Neural cell (in vitro differentiated cells): ENCODE results near the gene NTN4. TPM values are rescaled to one million over a fixed set of nuclear protein-coding genes. Genes with fewer than 3 reads are reported as not detected.

Experiments
- H2AFZ ChIP-seq: fragments of 200-600, 300-800 bp; sonication (generic), shearing (Covaris generic); 2 replicates; pipeline ENCODE4 v1.6.0; 2014; ENCODE audit warnings: low read depth, mild to moderate bottlenecking, antibody characterized with exemption, low read length, moderate library complexity
- H3F3A ChIP-seq: fragments of 200-600 bp; shearing (Covaris generic); 2 replicates; pipeline ENCODE4 v1.6.1; 2016; ENCODE audit warnings: mild to moderate bottlenecking, moderate library complexity, mixed read lengths, antibody characterized with exemption, low read length; ENCODE audit not compliant: insufficient read depth, poor library complexity, severe bottlenecking
- H3K27ac ChIP-seq: fragments of 200-600, 300-800 bp; sonication (generic), shearing (Covaris generic); 2 replicates; pipeline ENCODE4 v1.5.1; 2014; ENCODE audit warnings: mild to moderate bottlenecking, low read length, moderate library complexity
- H3K27me3 ChIP-seq: fragments of 300-800, 200-600 bp; sonication (generic), shearing (Covaris generic); 2 replicates; pipeline ENCODE4 v1.6.0; 2014; ENCODE audit warnings: mild to moderate bottlenecking, low read depth, low read length, moderate library complexity; ENCODE audit not compliant: insufficient read depth
- H3K36me3 ChIP-seq: fragments of 300-800, 200-600 bp; sonication (generic), shearing (Covaris generic); 2 replicates; pipeline ENCODE4 v1.5.1; 2014; ENCODE audit warnings: mild to moderate bottlenecking, antibody characterized with exemption, low read length, moderate library complexity; ENCODE audit not compliant: insufficient read depth
- H3K4me2 ChIP-seq: fragments of 300-800, 200-600 bp; sonication (generic), shearing (Covaris generic); 2 replicates; pipeline ENCODE4 v1.6.0; 2014; ENCODE audit warnings: mild to moderate bottlenecking, low read length
- H3K4me3 ChIP-seq: fragments of 300-800, 200-600 bp; sonication (generic), shearing (Covaris generic); 2 replicates; pipeline ENCODE4 v1.5.1; 2014; ENCODE audit warnings: mild to moderate bottlenecking, low read length, moderate library complexity
- H3K79me2 ChIP-seq: fragments of 200-600 bp; shearing (Covaris generic); replicated peaks from 2 replicates; pipeline ENCODE4 v1.6.0; 2014; ENCODE audit warnings: mild to moderate bottlenecking, low read length, moderate library complexity; ENCODE audit not compliant: insufficient read depth
- H3K9ac ChIP-seq: fragments of 300-800, 200-600 bp; sonication (generic), shearing (Covaris generic); 2 replicates; pipeline ENCODE4 v1.6.1; 2016; ENCODE audit warnings: mild to moderate bottlenecking, low read length, mixed read lengths
- H3K9me2 ChIP-seq: fragments of 200-600 bp; shearing (Covaris generic); 2 replicates; pipeline ENCODE4 v1.6.1; 2016; ENCODE audit warnings: mild to moderate bottlenecking, low read length, mixed read lengths; ENCODE audit not compliant: insufficient read depth
- H3K9me3 ChIP-seq: fragments of 200-600, 300-800 bp; sonication (generic), shearing (Covaris generic); 2 replicates; pipeline ENCODE4 v1.6.1; 2016; ENCODE audit warnings: mild to moderate bottlenecking, mixed run types, low read length, moderate library complexity, mixed read lengths
- H4K20me1 ChIP-seq: fragments of 200-600 bp; shearing (Covaris generic); 2 replicates; pipeline ENCODE4 v1.6.1; 2016; ENCODE audit warnings: mild to moderate bottlenecking, mixed run types; ENCODE audit not compliant: insufficient read depth
- EP300 ChIP-seq: fragments of 450-650 bp; conservative IDR thresholded peaks from 2 replicates; pipeline ENCODE4 v1.6.1; 2014; ENCODE audit warnings: antibody characterized with exemption, mild to moderate bottlenecking, moderate library complexity; ENCODE audit not compliant: poor library complexity, severe bottlenecking
- EZH2 ChIP-seq: fragments of 200-600, 300-800 bp; shearing (Covaris generic), sonication (generic); IDR thresholded peaks from 2 replicates; pipeline ENCODE4 v1.6.1; 2014; ENCODE audit warnings: antibody characterized with exemption, low read length, borderline replicate concordance, mild to moderate bottlenecking; ENCODE audit not compliant: insufficient read depth, poor library complexity, severe bottlenecking
- MXI1 ChIP-seq: fragments of 450-650 bp; conservative IDR thresholded peaks from 2 replicates; pipeline ENCODE4 v1.6.1; 2014; ENCODE audit warnings: antibody characterized with exemption, mild to moderate bottlenecking; ENCODE audit not compliant: poor library complexity, severe bottlenecking
- POLR2AphosphoS5 ChIP-seq: IDR thresholded peaks from 2 replicates; pipeline ENCODE4 v1.6.1; 2012
- RAD21 ChIP-seq: fragments of 450-650 bp; conservative IDR thresholded peaks from 2 replicates; pipeline ENCODE4 v1.6.1; 2014; ENCODE audit warnings: antibody characterized with exemption, mild to moderate bottlenecking, moderate library complexity
- REST ChIP-seq: IDR thresholded peaks from 2 replicates; pipeline ENCODE4 v1.6.1; 2012; ENCODE audit warnings: borderline replicate concordance
- SMC3 ChIP-seq: fragments of 450-650 bp; conservative IDR thresholded peaks from 2 replicates; pipeline ENCODE4 v1.6.1; 2014; ENCODE audit warnings: antibody characterized with exemption, mild to moderate bottlenecking, moderate library complexity; ENCODE audit not compliant: poor library complexity
- TAF1 ChIP-seq: IDR thresholded peaks from 2 replicates; pipeline ENCODE4 v1.6.1; 2012; ENCODE audit warnings: low read depth
- polyA plus RNA-seq: library from polyadenylated mRNA; depleted of rRNA; stranded (reverse); fragments of >200 nt; gene quantifications from 2 replicates; pipeline ENCODE4 v1.2.3, GENCODE V29; 2014
- TF ChIP-seq, protein P1 (sequence below): fragments of 450-650 bp; IDR thresholded peaks from 2 replicates; pipeline ENCODE4 v1.5.1; 2014; ENCODE audit warnings: antibody characterized with exemption, mild to moderate bottlenecking, moderate library complexity; ENCODE audit not compliant: poor library complexity, severe bottlenecking

The NTN4 gene
- polyA plus RNA-seq, 1 donor from 2014 or later: 12.4 TPM

DNA sequence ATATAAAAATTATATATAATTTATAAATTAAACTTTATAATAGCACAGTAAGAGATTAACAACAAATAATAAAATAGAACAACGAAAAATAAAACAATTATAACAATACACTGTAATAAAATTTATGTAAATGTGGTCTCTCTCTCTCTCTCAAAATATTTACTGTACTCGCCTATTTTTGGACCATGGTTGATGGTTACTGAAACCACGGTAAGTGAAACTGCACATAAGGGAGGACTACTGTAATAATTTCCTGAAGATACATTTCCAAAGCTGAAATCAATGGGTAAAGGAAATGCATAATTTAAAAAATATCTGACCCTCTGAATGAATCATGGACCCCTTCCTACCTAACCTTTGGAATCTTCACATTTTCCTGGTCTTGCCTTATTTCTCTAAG lies 48.9 kb downstream of the NTN4 start:
- Histone ChIP-seq H3K4me3 (no peak overlapping the region), H3K79me2 (no peaks in the 10 kb centered on the region), H3F3A (no peaks in the 10 kb centered on the region), H3K9me3 (no peaks in the 10 kb centered on the region), H3K9ac (no peak overlapping the region), H3K27me3 (no peaks in the 10 kb centered on the region), H3K36me3 (no peaks in the 10 kb centered on the region), H4K20me1 (no peaks in the 10 kb centered on the region), H3K4me2 (no peak overlapping the region), H2AFZ (no peak overlapping the region), H3K27ac (no peak overlapping the region), H3K9me2 (no peaks in the 10 kb centered on the region)
- TF ChIP-seq POLR2AphosphoS5: no peak
- no peak for TF ChIP-seq MXI1
- TF ChIP-seq SMC3: no peak
- TF ChIP-seq TAF1: no peak
- no peak for TF ChIP-seq REST
- TF ChIP-seq RAD21: no peak
- TF ChIP-seq, protein P1, sequence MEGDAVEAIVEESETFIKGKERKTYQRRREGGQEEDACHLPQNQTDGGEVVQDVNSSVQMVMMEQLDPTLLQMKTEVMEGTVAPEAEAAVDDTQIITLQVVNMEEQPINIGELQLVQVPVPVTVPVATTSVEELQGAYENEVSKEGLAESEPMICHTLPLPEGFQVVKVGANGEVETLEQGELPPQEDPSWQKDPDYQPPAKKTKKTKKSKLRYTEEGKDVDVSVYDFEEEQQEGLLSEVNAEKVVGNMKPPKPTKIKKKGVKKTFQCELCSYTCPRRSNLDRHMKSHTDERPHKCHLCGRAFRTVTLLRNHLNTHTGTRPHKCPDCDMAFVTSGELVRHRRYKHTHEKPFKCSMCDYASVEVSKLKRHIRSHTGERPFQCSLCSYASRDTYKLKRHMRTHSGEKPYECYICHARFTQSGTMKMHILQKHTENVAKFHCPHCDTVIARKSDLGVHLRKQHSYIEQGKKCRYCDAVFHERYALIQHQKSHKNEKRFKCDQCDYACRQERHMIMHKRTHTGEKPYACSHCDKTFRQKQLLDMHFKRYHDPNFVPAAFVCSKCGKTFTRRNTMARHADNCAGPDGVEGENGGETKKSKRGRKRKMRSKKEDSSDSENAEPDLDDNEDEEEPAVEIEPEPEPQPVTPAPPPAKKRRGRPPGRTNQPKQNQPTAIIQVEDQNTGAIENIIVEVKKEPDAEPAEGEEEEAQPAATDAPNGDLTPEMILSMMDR: no peak

DNA sequence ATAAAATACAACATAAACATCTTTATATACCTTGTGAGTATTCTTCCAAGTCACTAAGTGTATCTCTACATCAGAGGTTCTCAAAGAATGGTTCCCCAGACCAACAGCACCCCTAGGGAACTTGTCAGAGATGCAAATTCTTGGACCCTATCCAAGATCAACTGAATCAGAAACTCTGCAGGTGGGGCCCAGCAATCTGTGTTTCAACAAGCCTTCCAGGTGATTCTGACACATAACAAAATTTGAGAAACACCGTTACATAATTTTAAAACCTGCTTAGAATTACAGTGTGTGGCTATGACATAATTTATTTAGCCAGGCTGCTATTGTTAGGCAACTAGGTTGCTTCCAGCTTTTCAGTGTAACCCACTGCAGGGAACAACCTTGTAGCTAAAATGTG lies 49.8 kb downstream of the NTN4 start:
- no peak overlapping the region for H2AFZ ChIP-seq
- H3K27me3 ChIP-seq: no peaks in the 10 kb centered on the region
- no peak overlapping the region for H3K4me3 ChIP-seq
- H3K79me2 ChIP-seq: no peaks in the 10 kb centered on the region
- H3K9me3 ChIP-seq: no peaks in the 10 kb centered on the region
- no peaks in the 10 kb centered on the region for H3K36me3 ChIP-seq
- no peaks in the 10 kb centered on the region for H3K9me2 ChIP-seq
- H3K27ac ChIP-seq: no peak overlapping the region
- H3K4me2 ChIP-seq: no peak overlapping the region
- TF ChIP-seq, protein P1: no peak
- no peak for TF ChIP-seq EZH2
- TF ChIP-seq RAD21: no peak
- no peak for TF ChIP-seq EP300
- no peak overlapping the region for H3K9ac ChIP-seq
- H4K20me1 ChIP-seq: no peaks in the 10 kb centered on the region
- H3F3A ChIP-seq: no peaks in the 10 kb centered on the region
